Renal cortex interstitium (tissue), 15 donors: ENCODE results near the gene HEPACAM. TPM values are rescaled to one million over a fixed set of nuclear protein-coding genes. Genes with fewer than 3 reads are reported as not detected.
A peak's percentile ranks its signal among the peaks of the same experiment; 100 is the strongest.
"Not testable (repeated sequence)": the region's sequence is repeated elsewhere in the genome, so short reads cannot be mapped to it uniquely, and the experiment has no call there.

Experiments
- DNase-seq, 11 donors: peaks; one replicate each; pipeline ENCODE4 v3.0.0-alpha.2; 2013; ENCODE audit warnings: low read depth in 9 of 11, low spot score in 4 of 11; ENCODE audit errors: extremely low read depth in 1 of 11
- long read RNA-seq, 16 experiments: transcript quantifications; one replicate each; lab custom pipeline, GENCODE V29; 2026
- polyA plus RNA-seq, 3 donors: library from polyadenylated mRNA; unstranded; fragments of 120-200 nt; gene quantifications; one replicate each; pipeline ENCODE4 v1.2.1, GENCODE V29; 2013; ENCODE audit not compliant: insufficient read length in 3 of 3

HEPACAM gene
- polyA plus RNA-seq, result 1 to 10 TPM; 1.5 to 3.1 (median 1.7) TPM
- long read RNA-seq, donor 1, result 0 reads
- long read RNA-seq, donor 2, result 0 reads
- long read RNA-seq, donor 3, result 0 reads
- long read RNA-seq, donor 4, result 0 reads
- long read RNA-seq, donor 5, result 0 reads
- long read RNA-seq, donor 6, result 0 reads
- long read RNA-seq, donor 7, result 0 reads
- long read RNA-seq, donor 8, result 0 reads
- long read RNA-seq, donor 9, result 0 reads
- long read RNA-seq, donor 10, result 0 reads
- long read RNA-seq, donor 11, result 0 reads
- long read RNA-seq, donor 12, result 0 reads
- long read RNA-seq, donor 13, result 0 reads
- long read RNA-seq, donor 14, result 0 reads
- long read RNA-seq, donor 15, result 0 reads
- long read RNA-seq, donor 16, partial matches to known transcripts, result 0 of 1 reads
- long read RNA-seq, donor 16, other reads (novel, unspliced or antisense), result 0 of 1 reads

- no peak for DNase-seq
These were observed at the start of gene HEPACAM for GRCh38 chr11:124935548-124936514. Gene HEPACAM, minus strand, starts transcription at chr11:124936047. Its CDS starts 41 bp downstream, at chr11:124936006.

DNA sequence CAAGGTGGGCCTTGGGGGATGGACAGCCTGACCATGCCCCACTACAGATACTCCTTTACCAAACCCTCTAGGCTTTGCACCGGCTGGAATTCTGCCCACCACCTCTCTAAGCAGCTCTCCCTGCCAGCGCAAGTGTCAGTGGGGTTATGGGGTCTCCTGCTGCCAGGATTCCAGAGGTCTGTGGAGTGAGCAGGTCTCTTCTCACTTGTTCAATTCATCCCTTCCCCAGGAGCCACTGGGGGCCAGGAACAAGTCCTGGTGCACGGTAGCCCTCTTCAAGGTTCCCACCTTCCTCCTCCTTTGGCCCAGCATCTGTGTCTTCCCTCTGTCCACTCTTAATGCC is 48.6 kb upstream of the HEPACAM start:
- no peak for DNase-seq

- DNase-seq, result no peak
These were observed 48.0 kb upstream of the HEPACAM start for GRCh38 chr11:124983674-124984511.

DNA sequence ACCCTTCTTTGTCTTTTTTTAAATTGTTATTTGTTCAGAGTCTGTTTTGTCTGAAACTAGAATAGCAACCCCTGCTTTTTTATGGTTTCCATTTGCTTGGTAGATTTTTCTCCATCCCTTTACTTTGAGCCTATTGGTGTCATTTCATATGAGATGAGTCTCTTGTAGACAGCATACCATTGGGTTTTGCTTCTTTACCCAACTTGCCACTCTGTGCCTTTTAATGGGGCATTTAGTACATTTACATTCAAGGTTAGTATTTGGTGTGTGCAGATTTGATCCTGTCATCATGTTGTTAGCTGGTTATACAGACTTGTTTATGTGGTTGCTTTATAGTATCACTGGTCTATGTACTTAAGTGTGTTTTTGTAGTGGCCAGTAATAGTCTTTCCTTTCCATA is 46.2 kb upstream of the HEPACAM start:
- DNase-seq, result no peak

- DNase-seq, result no peak
These were observed 42.5 kb upstream of the HEPACAM start for GRCh38 chr11:124978316-124978715.

- DNase-seq, result no peak
These were observed 41.2 kb upstream of the HEPACAM start for GRCh38 chr11:124977006-124977405.

GRCh38 chr11:124976531-124976930 is 40.7 kb upstream of the HEPACAM start:
- no peak for DNase-seq

DNA sequence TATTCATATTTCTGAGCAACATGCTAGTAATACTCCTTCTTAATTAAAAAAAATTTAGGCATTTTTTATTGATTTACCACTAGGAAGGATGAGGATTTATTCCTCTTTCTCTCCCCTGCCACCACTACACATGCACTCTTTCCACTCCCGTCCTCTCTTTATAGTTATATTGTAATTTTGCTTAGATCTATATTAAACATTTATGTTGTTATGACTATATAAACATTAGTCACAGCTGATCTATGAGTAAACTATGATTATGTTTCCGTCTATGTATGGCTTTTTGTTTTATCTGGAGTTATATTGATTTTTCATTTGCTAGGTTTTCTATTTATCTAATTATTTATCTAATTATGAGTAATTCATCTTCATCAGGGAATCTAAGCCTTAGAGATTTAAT is 36.0 kb upstream of the HEPACAM start:
- DNase-seq, result no peak

GRCh38 chr11:124970925-124971324 is 35.1 kb upstream of the HEPACAM start:
- no peak for DNase-seq

GRCh38 chr11:124968197-124968596 is 32.4 kb upstream of the HEPACAM start:
- DNase-seq, result not testable (repeated sequence)

- peak in 10 of 11 donors; percentile 51 to 79 (median 60) for DNase-seq
These were observed 26.2 kb upstream of the HEPACAM start for GRCh38 chr11:124961972-124962609.

DNA sequence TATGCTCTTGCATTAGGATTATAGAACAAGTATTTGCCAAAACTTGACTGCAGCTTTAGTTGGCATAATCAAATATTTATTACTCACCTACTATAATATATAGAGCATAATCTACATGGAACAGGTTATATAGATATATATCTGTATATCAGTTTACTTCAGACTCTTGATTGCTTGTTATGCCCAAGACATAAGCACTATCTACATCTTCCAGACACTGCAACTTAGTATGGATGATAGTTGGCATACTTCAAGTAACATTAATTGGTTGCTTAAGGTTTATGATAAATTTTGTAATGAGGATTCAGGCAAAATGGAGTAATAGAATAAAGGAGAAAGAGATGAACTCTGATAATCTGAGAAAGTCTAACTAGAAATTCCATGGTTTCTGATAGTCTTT is 19.2 kb upstream of the HEPACAM start:
- no peak for DNase-seq

- no peak for DNase-seq
These were observed 18.7 kb upstream of the HEPACAM start for GRCh38 chr11:124954590-124954955.

DNA sequence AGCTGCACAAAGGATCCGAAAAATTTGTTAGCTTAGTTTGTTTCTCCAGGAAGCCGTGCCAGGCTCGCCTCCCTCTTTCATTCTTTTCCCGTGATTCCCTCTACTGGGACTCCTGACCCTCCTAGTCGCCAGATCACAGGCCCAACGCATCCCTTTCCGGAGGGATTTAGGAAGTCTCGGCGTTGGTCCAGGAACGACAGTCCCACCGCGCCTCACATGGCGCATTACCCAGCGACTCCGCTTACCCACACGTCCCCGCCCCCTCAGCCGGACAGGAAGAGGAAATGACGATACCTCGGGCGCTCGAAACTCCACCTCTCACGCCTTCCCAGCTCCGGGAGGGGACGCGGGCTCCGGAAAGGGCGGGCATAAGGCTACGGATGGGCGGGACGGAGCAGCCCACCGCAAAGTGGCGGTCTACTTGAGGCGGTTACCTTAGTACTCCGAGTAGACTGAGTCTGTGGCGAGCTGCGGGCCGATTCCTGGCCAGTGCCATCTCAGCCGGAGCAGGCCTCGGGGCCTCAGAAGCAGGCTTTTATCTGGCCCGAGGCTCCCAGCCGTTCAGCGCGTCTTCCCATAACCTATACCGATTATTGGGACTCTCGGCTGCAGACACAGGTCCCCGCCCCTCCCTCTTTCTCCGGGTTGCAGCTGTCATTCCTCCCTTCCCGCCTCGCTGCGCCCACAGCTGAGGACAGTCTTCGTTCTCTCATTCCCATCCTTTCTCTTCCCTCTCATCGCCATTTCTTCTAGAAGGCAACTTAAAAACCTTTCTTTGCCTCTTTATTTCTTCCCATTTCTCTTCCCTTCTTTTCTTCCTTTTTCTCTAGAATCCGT is 18.1 kb upstream of the HEPACAM start, which contains the start of gene CCDC15:
CCDC15 (plus strand) TSS at position 450 of the 837 bp plus-strand sequence. CDS start 531 bp downstream, outside the sequence.
- DNase-seq, result peak; percentile 92 to 98 (median 97)

DNA sequence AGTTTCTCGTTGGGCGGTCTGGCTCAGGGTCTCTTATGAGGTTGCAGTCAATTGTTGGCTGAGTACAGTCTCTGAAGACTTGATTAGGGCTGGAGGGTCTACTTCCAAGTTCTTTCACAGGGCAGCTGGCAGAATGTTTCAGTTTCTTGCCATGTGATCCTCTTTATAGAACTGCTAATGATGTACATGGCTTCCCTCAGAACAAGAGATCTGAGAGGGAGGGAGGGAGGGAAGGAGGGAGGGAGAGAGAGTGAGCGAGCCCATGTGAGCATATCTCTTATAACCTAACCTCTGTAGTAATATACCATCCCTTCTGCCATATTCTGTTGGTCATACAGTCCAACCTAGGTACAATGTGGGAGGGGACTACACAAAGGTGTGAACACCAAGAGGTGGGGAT is 15.5 kb upstream of the HEPACAM start:
- no peak for DNase-seq

DNA sequence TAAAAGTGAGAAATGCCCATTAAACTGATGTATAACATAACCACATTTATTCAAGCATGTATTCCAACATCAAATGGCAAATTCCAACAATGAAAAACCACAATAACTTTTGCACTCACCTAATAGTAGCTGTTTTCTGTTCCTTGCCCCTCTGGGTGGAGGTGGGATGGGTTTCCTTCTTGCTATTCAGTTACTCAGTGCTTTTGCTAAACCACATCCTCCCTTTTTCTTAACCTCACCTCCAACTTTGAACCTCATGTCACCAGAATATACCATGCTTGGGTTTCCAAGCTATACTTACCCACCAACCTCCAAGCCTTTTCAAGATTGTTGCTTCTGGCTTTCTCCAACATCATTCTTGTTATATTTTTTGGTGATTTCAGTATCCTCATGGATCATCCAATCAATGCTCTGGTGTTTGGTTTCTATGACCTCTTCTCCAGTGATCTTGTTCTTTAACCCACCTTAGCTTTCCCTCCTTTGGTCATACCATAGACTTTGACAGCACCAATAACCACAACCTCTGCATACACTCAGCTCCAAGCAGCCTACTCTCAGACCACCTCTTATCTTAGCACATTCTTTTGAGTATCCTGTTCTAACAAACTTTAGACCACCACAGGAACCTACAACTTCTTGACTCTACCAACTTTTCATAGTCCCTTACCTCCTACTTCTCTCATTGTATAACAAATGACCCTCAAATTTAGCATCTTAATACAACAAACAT is 14.9 kb upstream of the HEPACAM start:
- DNase-seq, result no peak

DNA sequence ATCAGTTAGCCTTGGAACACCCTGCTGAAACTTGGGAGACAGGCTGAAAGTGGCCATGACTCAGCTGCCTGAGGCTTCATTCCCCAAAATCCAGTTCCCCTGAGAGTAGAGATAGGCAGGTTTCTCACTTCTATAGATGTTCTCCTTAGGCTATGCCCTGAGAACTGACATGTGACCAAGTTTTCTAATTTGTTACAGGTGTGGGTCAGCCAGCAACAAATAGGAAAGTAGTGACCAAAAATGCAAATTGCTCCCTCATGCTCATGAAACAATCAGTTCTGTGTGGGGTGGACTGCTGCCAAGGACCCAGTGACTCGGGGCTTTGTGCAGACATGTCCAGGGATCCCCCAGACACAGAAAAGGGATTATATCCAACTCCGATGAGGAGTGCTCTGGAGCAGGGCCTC is 10.9 kb upstream of the HEPACAM start:
- DNase-seq, result no peak
